GM18498 (cell line): ENCODE data around the gene ENAH.
A peak's percentile ranks its signal among the peaks of the same experiment; 100 is the strongest.
"Not testable (repeated sequence)": the region's sequence is repeated elsewhere in the genome, so short reads cannot be mapped to it uniquely, and the experiment has no call there.

Experiments used
- ATAC-seq: cut with Tn5 transposase; IDR thresholded peaks from one replicate; pipeline ENCODE4 v1.9.1; 2021; ENCODE audit warnings: mild to moderate bottlenecking, moderate library complexity; ENCODE audit not compliant: unreplicated experiment

ENAH gene

GRCh38 chr1:225652729-225653462 is at the start of gene ENAH:
ENAH (minus strand) TSS chr1:225653123; CDS start chr1:225652690, 433 bp downstream.
- ATAC-seq, result peak; percentile 79

- no peak for ATAC-seq
Observed at GRCh38 chr1:225700889-225701465, 48.1 kb upstream of the ENAH start.

- no peak for ATAC-seq
Observed at GRCh38 chr1:225700164-225700821, 47.4 kb upstream of the ENAH start.

- ATAC-seq, result no peak
Observed at GRCh38 chr1:225699336-225699735, 46.4 kb upstream of the ENAH start.

GRCh38 chr1:225698194-225698593 is 45.3 kb upstream of the ENAH start:
- not testable (repeated sequence) for ATAC-seq

GRCh38 chr1:225697428-225697827 is 44.5 kb upstream of the ENAH start:
- no peak for ATAC-seq

- ATAC-seq, result no peak
Observed at GRCh38 chr1:225695578-225696337, 42.8 kb upstream of the ENAH start.

- ATAC-seq, result no peak
Observed at GRCh38 chr1:225694151-225694603, 41.3 kb upstream of the ENAH start.

GRCh38 chr1:225693697-225694096 is 40.8 kb upstream of the ENAH start:
- ATAC-seq, result not testable (repeated sequence)

GRCh38 chr1:225693085-225693696 is 40.3 kb upstream of the ENAH start:
- ATAC-seq, result no peak

- no peak for ATAC-seq
Observed at GRCh38 chr1:225692517-225692879, 39.6 kb upstream of the ENAH start.

- no peak for ATAC-seq
Observed at GRCh38 chr1:225691861-225692516, 39.1 kb upstream of the ENAH start.

GRCh38 chr1:225691377-225691776 is 38.5 kb upstream of the ENAH start:
- no peak for ATAC-seq

GRCh38 chr1:225689882-225690459 is 37.0 kb upstream of the ENAH start:
- ATAC-seq, result no peak

GRCh38 chr1:225688345-225688744 is 35.4 kb upstream of the ENAH start:
- no peak for ATAC-seq

- no peak for ATAC-seq
Observed at GRCh38 chr1:225685476-225686176, 32.7 kb upstream of the ENAH start.

- ATAC-seq, result no peak
Observed at GRCh38 chr1:225684741-225685140, 31.8 kb upstream of the ENAH start.

- ATAC-seq, result no peak
Observed at GRCh38 chr1:225681231-225681630, 28.3 kb upstream of the ENAH start.

- ATAC-seq, result no peak
Observed at GRCh38 chr1:225678545-225678944, 25.6 kb upstream of the ENAH start.
